GM04504 (cell line): ENCODE results near the gene ITGB2.

Experiments
- DNase-seq: peaks from one replicate; pipeline ENCODE4 v3.0.0-alpha.2; 2012; ENCODE audit warnings: low read depth

Gene ITGB2

GRCh38 chr21:44897326-44898010 is 23.2 kb downstream of the ITGB2 start:
- no peak for DNase-seq

DNA sequence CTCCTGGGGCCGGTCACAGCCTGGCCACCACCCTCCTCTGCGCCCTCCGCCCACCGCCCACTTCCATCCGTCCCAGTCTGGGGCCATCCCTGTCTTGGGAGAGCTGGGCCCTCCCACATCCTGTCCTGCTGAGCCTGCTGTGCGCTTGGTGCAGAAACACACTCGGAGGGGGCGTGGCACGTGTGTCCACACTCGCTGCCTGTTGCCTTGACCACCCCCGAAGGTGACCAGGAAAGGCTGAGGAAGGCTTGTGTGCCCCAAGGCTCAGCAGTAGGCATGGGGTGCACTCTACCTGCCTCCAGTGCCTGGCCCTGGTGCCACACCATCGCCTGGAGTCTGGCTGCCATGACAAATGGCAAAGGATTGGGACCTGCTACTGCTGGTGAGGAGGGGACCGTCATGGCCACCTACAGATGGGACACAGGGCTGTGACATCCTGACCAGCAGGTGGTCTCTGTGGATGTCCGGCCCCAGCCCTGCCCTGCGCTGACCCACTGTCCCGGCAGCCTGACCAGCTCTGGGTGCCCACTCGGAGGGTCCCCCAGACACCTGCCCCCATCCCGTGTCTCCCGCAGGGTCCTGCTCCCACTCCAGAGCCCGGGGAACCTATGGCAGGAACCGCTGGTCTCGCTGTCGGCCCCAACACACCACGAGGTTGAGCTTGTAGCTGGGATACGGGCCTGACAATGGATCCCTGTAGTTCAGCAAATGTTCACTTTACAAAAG is 24.0 kb downstream of the ITGB2 start:
- no peak for DNase-seq

- DNase-seq, result no peak
These were observed 24.8 kb downstream of the ITGB2 start for GRCh38 chr21:44895859-44896258.

- no peak for DNase-seq
These were observed 25.9 kb downstream of the ITGB2 start for GRCh38 chr21:44894687-44895302.

DNA sequence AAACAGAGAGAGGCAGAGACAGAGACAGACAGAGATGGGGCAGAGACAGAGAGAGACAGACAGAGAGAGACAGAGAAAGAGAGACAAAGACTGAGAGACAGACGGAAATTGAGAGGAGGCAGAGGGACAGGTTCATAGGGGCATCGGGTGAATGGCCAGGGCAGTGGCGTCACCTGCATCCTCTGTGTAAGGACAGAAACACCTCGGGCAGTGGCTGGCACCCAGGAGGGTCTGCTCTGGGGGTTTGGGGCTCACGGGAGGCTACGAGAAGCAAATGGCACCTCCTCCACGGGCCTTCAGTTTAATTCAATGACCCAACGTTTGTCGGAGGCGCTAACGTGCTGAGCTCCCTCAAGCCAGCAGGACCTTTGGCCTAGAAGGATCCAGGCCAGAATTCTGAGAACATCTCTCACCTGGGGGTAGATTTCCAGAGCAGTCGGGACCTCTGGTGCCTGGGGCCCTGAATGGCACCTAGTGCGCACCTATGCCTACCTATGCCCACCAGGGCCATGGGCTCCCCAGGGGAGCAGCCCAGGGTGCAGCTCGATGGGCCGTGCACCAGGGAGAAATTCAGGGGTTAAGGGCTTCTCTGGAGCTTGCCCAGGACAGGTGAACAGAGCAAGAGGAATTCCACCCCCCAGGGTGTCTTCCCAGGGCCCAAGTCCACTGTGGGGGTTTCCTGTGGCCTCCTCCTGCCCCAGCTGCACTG is 26.6 kb downstream of the ITGB2 start:
- no peak for DNase-seq

DNA sequence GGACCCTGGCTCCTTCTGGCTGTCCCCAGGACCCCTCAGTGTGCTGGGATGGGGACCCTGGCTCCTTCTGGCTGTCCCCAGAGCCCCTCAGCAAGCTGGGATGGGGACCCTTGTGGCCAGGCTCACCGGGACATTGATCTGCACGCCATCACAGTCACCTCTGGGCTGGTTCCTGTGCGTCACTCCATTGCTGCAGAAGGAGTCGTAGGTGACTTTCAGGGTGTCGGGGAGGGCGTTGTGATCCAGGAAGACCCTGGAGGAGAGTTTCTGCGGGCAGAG is 27.5 kb downstream of the ITGB2 start:
- no peak for DNase-seq

DNA sequence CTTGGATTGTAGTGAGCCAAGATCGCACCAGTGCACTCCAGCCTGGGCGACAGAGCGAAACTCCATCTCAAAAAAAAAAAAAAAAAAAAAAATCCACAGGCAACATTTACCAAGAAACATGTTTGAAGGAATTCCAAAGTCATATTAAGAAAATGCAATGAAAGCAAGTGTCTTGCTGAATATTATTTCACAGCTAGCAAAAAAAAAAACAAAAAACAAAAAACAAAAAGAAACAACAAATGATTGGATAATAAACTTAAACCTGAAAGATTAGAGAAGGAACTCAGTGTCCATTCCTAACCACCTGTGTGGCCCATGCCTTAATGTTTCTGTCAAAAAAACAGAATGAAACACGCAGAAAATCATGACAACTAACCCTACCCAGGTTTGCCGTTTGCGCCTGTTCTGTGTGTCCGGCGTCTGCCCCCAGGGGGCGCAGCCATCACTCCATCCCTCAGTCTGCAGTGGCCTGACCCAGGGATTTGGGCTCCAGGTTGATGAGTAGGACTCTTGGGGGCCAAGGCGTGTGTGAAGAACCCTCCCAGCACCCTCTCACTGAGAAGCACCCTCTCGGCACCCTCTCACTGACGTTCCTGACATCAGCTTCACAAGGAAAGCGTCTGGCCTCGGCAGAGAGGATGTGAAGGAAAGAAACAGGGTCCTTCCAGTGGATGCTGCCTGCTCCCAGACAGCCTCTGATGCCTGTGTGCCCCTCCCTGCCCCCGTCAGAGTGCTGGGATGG is 28.0 kb downstream of the ITGB2 start:
- no peak for DNase-seq

- no peak for DNase-seq
These were observed 28.6 kb downstream of the ITGB2 start for GRCh38 chr21:44892095-44892494.

DNA sequence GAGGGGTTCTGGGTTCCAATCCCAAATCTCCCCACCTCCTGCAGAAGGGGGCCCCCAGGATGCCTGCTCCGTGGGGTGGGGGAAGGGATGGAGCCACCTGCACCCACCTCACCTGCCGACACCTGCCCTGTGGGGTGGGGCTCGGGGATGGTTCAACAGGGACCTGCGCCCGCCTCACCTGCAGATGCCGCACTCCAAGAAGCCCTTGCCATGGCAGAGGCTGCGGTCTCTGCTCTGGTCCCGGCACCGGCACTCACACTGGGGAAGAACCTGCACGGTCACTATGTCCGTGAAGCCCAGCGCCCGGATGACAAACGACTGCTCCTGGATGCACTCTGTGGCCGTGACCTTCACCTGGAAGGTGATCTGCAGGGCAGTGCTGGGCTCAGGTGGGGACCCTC is 29.1 kb downstream of the ITGB2 start:
- DNase-seq, result no peak

DNA sequence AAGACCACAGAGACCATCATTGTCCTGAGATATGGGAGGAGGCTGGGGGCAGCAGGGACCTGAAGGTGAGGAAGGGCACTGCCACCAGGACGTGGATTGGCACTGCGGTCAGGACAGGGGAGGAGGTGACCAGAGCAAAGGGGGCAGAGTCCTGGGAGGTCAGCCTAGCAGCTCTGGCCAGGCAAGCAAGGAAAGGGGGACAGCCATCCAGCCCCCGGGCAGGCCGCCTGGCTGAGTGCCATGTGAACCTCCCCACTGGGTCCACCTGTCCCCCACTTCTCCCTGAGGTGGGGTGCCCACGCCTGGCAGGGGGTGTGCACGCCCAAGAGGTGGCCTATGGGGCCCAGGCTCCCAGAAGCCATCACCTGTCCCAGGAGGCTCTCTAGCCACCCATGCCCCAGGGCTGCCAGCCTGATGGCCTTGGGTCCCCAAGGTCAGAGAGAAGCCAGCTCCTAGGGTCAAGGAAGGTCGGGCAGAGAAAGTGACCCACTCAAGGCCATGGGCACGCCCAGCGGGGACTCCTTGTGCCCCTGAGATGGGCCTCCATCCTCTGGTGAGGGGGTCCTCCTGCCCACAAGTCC is 29.6 kb downstream of the ITGB2 start:
- DNase-seq, result no peak

DNA sequence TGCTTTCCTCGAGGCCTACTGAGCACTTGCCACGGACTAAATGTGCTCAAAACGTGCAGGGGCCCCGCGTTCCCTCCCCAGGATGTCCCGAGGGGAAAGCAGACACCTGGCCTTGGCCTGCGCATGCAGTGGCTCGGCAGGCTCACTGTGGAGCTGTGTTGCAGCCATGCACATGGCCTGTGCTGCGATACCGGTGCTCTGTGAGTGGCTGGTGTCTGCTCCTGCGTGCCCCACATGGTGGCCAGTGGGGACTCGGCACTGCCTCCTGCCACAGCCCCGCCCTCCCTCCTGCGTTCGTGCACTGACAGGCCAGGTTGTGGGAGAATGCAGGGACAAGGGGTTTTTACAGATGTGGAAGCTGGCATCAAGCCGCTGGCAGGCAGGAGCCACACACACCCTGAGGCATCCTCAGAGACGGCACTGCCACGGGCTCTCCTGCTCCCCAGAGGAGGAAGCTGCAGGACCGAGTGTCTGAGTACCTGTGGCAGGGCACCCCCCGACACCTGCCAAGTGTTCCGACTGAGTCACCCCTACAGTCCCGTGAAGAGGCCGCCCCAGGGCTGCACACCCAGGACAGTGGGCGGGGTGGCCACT is 30.3 kb downstream of the ITGB2 start:
- DNase-seq, result no peak

GRCh38 chr21:44889625-44890337 is 30.9 kb downstream of the ITGB2 start:
- no peak for DNase-seq

- no peak for DNase-seq
These were observed 31.8 kb downstream of the ITGB2 start for GRCh38 chr21:44888581-44889550.

DNA sequence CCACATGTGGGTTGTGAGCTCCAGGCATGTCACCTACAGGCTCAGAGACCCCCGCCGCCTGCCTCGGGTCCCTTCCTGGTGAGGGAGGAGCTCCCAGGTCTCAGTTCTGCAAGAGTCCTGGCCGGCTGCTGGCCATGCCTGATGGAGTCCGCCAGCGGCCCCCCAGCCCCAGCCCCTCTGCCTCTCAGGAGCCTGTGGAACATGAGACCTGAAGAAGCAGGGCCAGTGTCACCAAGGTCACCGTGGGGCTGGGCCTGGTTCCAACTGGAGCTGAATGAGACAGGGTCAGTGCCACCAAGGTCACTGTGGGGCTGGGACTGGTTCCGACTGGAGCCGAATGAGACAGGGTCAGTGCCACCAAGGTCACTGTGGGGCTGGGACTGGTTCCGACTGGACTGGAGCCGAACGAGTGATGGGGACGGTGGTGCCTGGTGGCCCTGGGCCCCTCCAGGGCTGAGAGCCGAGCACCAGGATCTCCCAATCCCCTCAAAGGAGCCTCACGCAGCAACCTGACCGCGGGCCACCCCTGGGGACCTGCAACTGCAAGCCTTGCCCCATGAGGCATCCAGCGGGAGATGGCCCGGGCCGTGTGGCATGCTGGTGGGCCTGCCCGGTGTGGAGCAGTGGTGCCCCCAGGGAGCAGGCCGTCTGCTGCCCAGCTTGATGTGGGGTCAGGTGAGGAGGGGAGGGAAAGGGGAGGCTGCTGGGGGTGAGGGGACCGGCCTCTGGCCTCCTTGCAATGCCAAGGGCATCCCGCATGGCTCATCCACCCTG is 32.7 kb downstream of the ITGB2 start:
- no peak for DNase-seq

DNA sequence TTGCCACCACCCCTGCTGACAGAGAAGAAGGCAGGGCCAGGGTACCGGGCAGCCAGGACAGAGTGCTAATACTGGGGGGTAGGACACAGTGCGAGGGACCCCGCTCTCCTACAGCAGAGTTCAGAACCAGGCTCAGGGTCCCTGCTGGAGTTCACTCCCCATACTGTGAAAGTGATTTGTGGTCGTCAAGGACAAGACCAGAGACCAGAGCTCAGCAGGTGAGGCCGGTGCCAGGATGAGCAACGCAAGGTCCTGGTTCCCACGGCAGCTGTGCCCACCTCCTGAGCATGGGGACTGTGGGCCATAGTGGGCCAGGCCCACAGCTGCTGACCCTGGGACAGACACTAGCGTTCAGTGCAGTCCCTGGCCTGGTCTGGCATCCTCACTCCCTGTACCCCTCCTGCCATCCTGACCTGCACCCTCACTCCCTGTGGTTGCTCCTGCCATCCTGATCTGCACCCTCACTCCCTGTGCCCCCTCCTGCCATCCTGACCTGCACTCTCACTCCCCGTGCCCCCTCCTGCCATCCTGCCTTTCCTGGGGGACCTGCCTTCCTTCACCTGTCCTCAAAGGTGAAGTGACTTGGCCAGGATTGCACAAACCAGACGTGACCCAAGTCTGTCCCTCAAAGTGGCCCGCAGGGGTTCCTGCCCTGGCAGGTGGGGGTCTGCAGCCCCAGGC is 33.4 kb downstream of the ITGB2 start:
- DNase-seq, result no peak

- DNase-seq, result no peak
These were observed 34.3 kb downstream of the ITGB2 start for GRCh38 chr21:44886113-44887075.

- DNase-seq, result no peak
These were observed 35.1 kb downstream of the ITGB2 start for GRCh38 chr21:44885615-44886014.
